HepG2 (cell line): Measurements from ENCODE around the gene HDLBP. TPM values are rescaled to one million over a fixed set of nuclear protein-coding genes. Genes with fewer than 3 reads are reported as not detected.

Source experiments
- AGO1 ChIP-seq: fragments of 200-400 bp; formaldehyde crosslinking; IDR thresholded peaks from 2 replicates; pipeline ENCODE4 v1.6.1; 2017; ENCODE audit warnings: mild to moderate bottlenecking, low read depth, low read length, moderate library complexity; ENCODE audit not compliant: poor library complexity, severe bottlenecking
- ARNTL ChIP-seq: sonication (generic); formaldehyde crosslinking; IDR thresholded peaks from 2 replicates; pipeline ENCODE4 v1.4.0; 2020; ENCODE audit warnings: mild to moderate bottlenecking, missing genetic modification reagents
- CCAR2 ChIP-seq: fragments of 200-400 bp; formaldehyde crosslinking; optimal IDR thresholded peaks from 2 replicates; pipeline ENCODE3; 2018; ENCODE audit warnings: low read depth, mild to moderate bottlenecking, low read length, moderate library complexity
- CREM ChIP-seq, 2 experiments: sonication (generic) in 1 of 2; formaldehyde crosslinking in 1 of 2; IDR thresholded peaks; 2 replicates each; pipeline versions ENCODE4 v1.4.0 to v1.6.1; 2016 to 2020; ENCODE audit warnings: antibody characterized with exemption in 1 of 2, mild to moderate bottlenecking in 1 of 2, missing genetic modification reagents in 1 of 2
- FOSL1 ChIP-seq: sonication (generic); formaldehyde crosslinking; IDR thresholded peaks from 2 replicates; pipeline ENCODE4 v1.9.0; 2021; ENCODE audit warnings: missing genetic modification reagents, borderline replicate concordance
- GATAD1 ChIP-seq: IDR thresholded peaks from 2 replicates; pipeline ENCODE4 v1.6.1; 2016; ENCODE audit warnings: missing genetic modification reagents, missing compliant biosample characterization
- GZF1 ChIP-seq: sonication (generic); formaldehyde crosslinking; IDR thresholded peaks from 2 replicates; pipeline ENCODE4 v1.5.1; 2020; ENCODE audit warnings: mild to moderate bottlenecking, missing genetic modification reagents
- HMGA1 ChIP-seq: sonication (generic); formaldehyde crosslinking; conservative IDR thresholded peaks from 2 replicates; pipeline ENCODE4 v1.4.0; 2020; ENCODE audit warnings: missing genetic modification reagents
- MLX ChIP-seq: IDR thresholded peaks from 2 replicates; pipeline ENCODE4 v1.6.1; 2016
- NFIB ChIP-seq: sonication (generic); formaldehyde crosslinking; IDR thresholded peaks from 2 replicates; pipeline ENCODE4 v1.9.0; 2021; ENCODE audit warnings: missing genetic modification reagents, mild to moderate bottlenecking, borderline replicate concordance
- NR3C1 ChIP-seq: sonication (generic); formaldehyde crosslinking; IDR thresholded peaks from 2 replicates; pipeline ENCODE4 v1.4.0; 2020; ENCODE audit warnings: missing genetic modification reagents
- RBFOX2 ChIP-seq: fragments of 200-400 bp; formaldehyde crosslinking; IDR thresholded peaks from 2 replicates; pipeline ENCODE4 v1.6.1; 2017; ENCODE audit warnings: low read depth, mild to moderate bottlenecking, low read length
- SALL1 ChIP-seq: sonication (generic); formaldehyde crosslinking; IDR thresholded peaks from 2 replicates; pipeline ENCODE4 v1.8.0; 2022; ENCODE audit warnings: mild to moderate bottlenecking, missing genetic modification reagents
- SATB2 ChIP-seq: sonication (generic); formaldehyde crosslinking; IDR thresholded peaks from 2 replicates; pipeline ENCODE4 v1.5.0; 2020; ENCODE audit warnings: missing genetic modification reagents
- SPEN ChIP-seq: sonication (generic); formaldehyde crosslinking; IDR thresholded peaks from 2 replicates; pipeline ENCODE4 v1.5.1; 2020; ENCODE audit warnings: low read depth, mild to moderate bottlenecking, missing genetic modification reagents
- TBL1XR1 ChIP-seq: fragments of 150-350 bp; IDR thresholded peaks from 2 replicates; pipeline ENCODE4 v1.6.1; 2014; ENCODE audit warnings: borderline replicate concordance, low read length; ENCODE audit not compliant: partially characterized antibody
- TFE3 ChIP-seq: IDR thresholded peaks from 2 replicates; pipeline ENCODE4 v1.6.1; 2016
- XBP1 ChIP-seq: sonication (generic); formaldehyde crosslinking; IDR thresholded peaks from 2 replicates; pipeline ENCODE4 v1.5.0; 2020; ENCODE audit warnings: missing genetic modification reagents
- YY1 ChIP-seq: IDR thresholded peaks from 2 replicates; pipeline ENCODE4 v1.6.1; 2011; ENCODE audit warnings: low read length, low read depth, moderate library complexity, mild to moderate bottlenecking; ENCODE audit not compliant: insufficient read depth, insufficient replicate concordance
- ZIK1 ChIP-seq: sonication (generic); formaldehyde crosslinking; IDR thresholded peaks from 2 replicates; pipeline ENCODE4 v1.5.0; 2020; ENCODE audit warnings: mild to moderate bottlenecking, low read depth, missing genetic modification reagents, borderline replicate concordance
- ZMAT3 ChIP-seq: sonication (generic); formaldehyde crosslinking; conservative IDR thresholded peaks from 2 replicates; pipeline ENCODE4 v1.7.0; 2021; ENCODE audit warnings: missing genetic modification reagents
- ZNF180 ChIP-seq: sonication (generic); formaldehyde crosslinking; IDR thresholded peaks from 2 replicates; pipeline ENCODE4 v1.4.0; 2020; ENCODE audit warnings: low read depth, missing genetic modification reagents, borderline replicate concordance
- ZNF501 ChIP-seq: sonication (generic); formaldehyde crosslinking; IDR thresholded peaks from 2 replicates; pipeline ENCODE4 v1.5.1; 2020; ENCODE audit warnings: mild to moderate bottlenecking, moderate library complexity, missing genetic modification reagents
- ZNF558 ChIP-seq: sonication (generic); formaldehyde crosslinking; IDR thresholded peaks from 2 replicates; pipeline ENCODE4 v1.9.0; 2022; ENCODE audit warnings: mild to moderate bottlenecking, missing genetic modification reagents, borderline replicate concordance
- ZNF674 ChIP-seq: sonication (generic); formaldehyde crosslinking; IDR thresholded peaks from 2 replicates; pipeline ENCODE4 v1.5.0; 2020; ENCODE audit warnings: low read depth, mild to moderate bottlenecking, missing genetic modification reagents
- polyA plus RNA-seq, 8 experiments: library from polyadenylated mRNA; depleted of rRNA in 3 of 8; stranded (reverse) in 7 of 8; unstranded in 1 of 8; fragments of >200 nt; fragmentation: Illumina TruSeq in 4 of 8; extraction: Trizol in 4 of 8; gene quantifications; 2 replicates each; pipeline versions ENCODE4 v1.2.1 to v1.2.3, GENCODE V29; 2011 to 2016; ENCODE audit warnings: low read depth in 4 of 8, missing spikeins in 1 of 8, mixed read lengths in 1 of 8; ENCODE audit not compliant: insufficient read depth in 1 of 8
- total RNA-seq, 5 experiments: library from RNA; depleted of rRNA; stranded (reverse); fragments of >200 nt; fragmentation: Illumina TruSeq; extraction: Trizol; gene quantifications; 2 replicates each; pipeline ENCODE4 v1.2.3, GENCODE V29; 2016; ENCODE audit warnings: low read depth in 1 of 5
- TF ChIP-seq, protein P1 (sequence below): sonication (generic); formaldehyde crosslinking; IDR thresholded peaks from 2 replicates; pipeline ENCODE4 v1.4.0; 2020; ENCODE audit warnings: missing genetic modification reagents
- TF ChIP-seq, protein P2 (sequence below): sonication (generic); formaldehyde crosslinking; IDR thresholded peaks from 2 replicates; pipeline ENCODE4 v1.5.0; 2020; ENCODE audit warnings: missing genetic modification reagents

HDLBP gene
- total and polyA plus RNA-seq, 2 of the 13 experiments (the other 11 are each of a cell fraction or from before 2014, with no cell fraction given) = 464 to 707 TPM

DNA sequence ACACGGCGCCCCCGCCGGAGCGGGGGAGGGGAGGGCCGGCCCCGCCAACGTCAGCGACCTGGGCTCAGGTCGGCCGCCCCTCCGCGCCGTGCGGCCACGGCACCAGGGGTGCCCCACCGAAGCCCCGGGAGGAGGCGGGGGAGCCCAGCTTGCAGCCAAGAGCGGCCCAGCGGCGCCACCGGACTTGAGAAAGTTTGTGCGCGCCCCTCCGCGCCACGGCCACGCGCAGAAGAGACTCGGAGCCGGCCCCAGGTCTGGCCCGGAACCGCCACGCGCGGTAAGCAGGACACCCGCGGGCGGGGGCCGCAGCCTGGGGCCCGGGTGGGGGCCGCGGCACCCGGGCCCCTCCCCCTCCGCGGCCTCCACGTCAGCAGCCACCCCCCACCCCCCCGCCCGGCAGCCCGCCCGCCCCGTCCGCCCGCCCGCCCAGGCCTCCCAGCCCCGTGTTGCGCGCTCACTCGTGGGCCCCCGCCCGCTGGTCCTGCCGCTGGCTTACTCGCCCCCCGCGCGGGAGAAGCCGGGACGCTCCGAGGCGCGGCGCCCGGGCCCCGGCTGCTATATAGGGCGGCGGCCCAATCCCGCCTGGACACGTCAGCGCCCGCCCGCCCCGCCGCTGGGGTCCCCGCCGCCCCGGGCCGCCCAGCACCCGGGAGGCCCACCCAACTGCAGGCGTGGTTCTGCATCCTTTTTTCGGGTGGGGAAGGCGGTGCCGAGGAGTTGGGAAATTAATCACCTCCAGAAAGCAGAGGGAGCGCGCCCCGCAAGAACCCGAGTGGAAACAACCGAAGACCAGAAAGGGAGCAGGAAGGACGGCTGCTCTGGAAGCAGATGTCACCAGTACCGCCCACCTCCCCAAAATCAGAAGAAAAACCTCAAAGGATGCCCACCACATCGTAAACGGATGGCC, 42.9 kb downstream of the HDLBP start (continued):
- TF ChIP-seq TFE3 (CRISPR knock-in tag) (no peak), GZF1 (CRISPR knock-in tag) (no peak; the same call in 1 of the 2 replicates), GATAD1 (CRISPR knock-in tag) (no peak), CREM (IDR thresholded peaks at IDR 0.05) (no peak), CREM (CRISPR knock-in tag; IDR thresholded peaks at IDR 0.05) (no peak), XBP1 (CRISPR knock-in tag) (peak; percentile 64; the same call in 1 of the 2 replicates), MLX (CRISPR knock-in tag) (no peak), AGO1 (peak; percentile 18), NR3C1 (CRISPR knock-in tag) (no peak), SATB2 (CRISPR knock-in tag) (no peak), ZIK1 (CRISPR knock-in tag) (no peak), HMGA1 (CRISPR knock-in tag) (no peak), SPEN (no peak; the same call in 1 of the 2 replicates), TBL1XR1 (no peak), ZNF558 (CRISPR knock-in tag) (no peak; the same call in 1 of the 2 replicates), FOSL1 (CRISPR knock-in tag) (no peak), CCAR2 (no peak), ZNF180 (CRISPR knock-in tag) (no peak), SALL1 (0 out of 2 replicates have a peak, but pooled peaks have one; percentile 28), ARNTL (CRISPR knock-in tag) (no peak), ZNF501 (CRISPR knock-in tag) (no peak), RBFOX2 (peak; percentile 84), NFIB (CRISPR knock-in tag) (no peak), ZNF674 (CRISPR knock-in tag) (0 out of 2 replicates have a peak, but pooled peaks have one; percentile 69), ZMAT3 (CRISPR knock-in tag) (peak; percentile 86), YY1 (no peak)
- TF ChIP-seq, protein P1, sequence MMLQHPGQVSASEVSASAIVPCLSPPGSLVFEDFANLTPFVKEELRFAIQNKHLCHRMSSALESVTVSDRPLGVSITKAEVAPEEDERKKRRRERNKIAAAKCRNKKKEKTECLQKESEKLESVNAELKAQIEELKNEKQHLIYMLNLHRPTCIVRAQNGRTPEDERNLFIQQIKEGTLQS = no peak
- TF ChIP-seq, protein P2, sequence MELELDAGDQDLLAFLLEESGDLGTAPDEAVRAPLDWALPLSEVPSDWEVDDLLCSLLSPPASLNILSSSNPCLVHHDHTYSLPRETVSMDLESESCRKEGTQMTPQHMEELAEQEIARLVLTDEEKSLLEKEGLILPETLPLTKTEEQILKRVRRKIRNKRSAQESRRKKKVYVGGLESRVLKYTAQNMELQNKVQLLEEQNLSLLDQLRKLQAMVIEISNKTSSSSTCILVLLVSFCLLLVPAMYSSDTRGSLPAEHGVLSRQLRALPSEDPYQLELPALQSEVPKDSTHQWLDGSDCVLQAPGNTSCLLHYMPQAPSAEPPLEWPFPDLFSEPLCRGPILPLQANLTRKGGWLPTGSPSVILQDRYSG = peak; percentile 6; the same call in 1 of the 2 replicates
